ENCODE data around the gene CDKAL1.

DNA sequence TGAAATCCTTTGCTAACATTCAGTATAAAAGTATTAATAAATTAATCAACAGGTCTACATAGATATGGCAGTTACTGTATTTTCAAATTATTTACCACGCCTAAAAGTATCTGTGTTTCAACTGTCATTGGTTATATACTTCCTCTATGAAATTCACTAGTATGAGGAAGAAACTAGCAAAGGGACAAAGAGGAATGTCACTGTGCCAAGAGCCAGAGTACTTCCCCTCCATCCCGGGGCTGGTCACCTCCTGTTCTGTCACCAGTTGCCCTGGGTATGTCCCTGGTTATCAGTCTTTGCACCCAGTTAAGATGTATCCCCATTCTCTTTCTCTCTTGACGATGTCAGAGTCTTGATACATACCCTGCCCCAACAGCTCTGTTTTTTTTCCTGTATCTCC is 582.5 kb downstream of the CDKAL1 start:
- TF ChIP-seq, protein P1, sequence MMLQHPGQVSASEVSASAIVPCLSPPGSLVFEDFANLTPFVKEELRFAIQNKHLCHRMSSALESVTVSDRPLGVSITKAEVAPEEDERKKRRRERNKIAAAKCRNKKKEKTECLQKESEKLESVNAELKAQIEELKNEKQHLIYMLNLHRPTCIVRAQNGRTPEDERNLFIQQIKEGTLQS (IDR thresholded peaks at IDR 0.05) = no peak
- TF ChIP-seq CTCF (IDR thresholded peaks at IDR 0.05; ENCODE audit: low read depth, low read length, missing input control) (no peak), TAF1 (conservative IDR thresholded peaks at IDR 0.05) (no peak), FOXA1 (IDR thresholded peaks at IDR 0.05) (no peak), MAX (IDR thresholded peaks at IDR 0.05) (no peak)
- TF ChIP-seq, protein P2, sequence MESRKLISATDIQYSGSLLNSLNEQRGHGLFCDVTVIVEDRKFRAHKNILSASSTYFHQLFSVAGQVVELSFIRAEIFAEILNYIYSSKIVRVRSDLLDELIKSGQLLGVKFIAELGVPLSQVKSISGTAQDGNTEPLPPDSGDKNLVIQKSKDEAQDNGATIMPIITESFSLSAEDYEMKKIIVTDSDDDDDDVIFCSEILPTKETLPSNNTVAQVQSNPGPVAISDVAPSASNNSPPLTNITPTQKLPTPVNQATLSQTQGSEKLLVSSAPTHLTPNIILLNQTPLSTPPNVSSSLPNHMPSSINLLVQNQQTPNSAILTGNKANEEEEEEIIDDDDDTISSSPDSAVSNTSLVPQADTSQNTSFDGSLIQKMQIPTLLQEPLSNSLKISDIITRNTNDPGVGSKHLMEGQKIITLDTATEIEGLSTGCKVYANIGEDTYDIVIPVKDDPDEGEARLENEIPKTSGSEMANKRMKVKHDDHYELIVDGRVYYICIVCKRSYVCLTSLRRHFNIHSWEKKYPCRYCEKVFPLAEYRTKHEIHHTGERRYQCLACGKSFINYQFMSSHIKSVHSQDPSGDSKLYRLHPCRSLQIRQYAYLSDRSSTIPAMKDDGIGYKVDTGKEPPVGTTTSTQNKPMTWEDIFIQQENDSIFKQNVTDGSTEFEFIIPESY (IDR thresholded peaks at IDR 0.05) = no peak
- TF ChIP-seq, protein P3, sequence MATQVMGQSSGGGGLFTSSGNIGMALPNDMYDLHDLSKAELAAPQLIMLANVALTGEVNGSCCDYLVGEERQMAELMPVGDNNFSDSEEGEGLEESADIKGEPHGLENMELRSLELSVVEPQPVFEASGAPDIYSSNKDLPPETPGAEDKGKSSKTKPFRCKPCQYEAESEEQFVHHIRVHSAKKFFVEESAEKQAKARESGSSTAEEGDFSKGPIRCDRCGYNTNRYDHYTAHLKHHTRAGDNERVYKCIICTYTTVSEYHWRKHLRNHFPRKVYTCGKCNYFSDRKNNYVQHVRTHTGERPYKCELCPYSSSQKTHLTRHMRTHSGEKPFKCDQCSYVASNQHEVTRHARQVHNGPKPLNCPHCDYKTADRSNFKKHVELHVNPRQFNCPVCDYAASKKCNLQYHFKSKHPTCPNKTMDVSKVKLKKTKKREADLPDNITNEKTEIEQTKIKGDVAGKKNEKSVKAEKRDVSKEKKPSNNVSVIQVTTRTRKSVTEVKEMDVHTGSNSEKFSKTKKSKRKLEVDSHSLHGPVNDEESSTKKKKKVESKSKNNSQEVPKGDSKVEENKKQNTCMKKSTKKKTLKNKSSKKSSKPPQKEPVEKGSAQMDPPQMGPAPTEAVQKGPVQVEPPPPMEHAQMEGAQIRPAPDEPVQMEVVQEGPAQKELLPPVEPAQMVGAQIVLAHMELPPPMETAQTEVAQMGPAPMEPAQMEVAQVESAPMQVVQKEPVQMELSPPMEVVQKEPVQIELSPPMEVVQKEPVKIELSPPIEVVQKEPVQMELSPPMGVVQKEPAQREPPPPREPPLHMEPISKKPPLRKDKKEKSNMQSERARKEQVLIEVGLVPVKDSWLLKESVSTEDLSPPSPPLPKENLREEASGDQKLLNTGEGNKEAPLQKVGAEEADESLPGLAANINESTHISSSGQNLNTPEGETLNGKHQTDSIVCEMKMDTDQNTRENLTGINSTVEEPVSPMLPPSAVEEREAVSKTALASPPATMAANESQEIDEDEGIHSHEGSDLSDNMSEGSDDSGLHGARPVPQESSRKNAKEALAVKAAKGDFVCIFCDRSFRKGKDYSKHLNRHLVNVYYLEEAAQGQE (IDR thresholded peaks at IDR 0.05) = no peak

Measured in liver (tissue), 3 donors.